ENCODE data around the gene ASCC3. TPM values are rescaled to one million over a fixed set of nuclear protein-coding genes. Genes with fewer than 3 reads are reported as not detected.
"Not testable (repeated sequence)": the region's sequence is repeated elsewhere in the genome, so short reads cannot be mapped to it uniquely, and the experiment has no call there.

ASCC3 gene
- polyA plus RNA-seq, 1 donor = 13.6 TPM

DNA sequence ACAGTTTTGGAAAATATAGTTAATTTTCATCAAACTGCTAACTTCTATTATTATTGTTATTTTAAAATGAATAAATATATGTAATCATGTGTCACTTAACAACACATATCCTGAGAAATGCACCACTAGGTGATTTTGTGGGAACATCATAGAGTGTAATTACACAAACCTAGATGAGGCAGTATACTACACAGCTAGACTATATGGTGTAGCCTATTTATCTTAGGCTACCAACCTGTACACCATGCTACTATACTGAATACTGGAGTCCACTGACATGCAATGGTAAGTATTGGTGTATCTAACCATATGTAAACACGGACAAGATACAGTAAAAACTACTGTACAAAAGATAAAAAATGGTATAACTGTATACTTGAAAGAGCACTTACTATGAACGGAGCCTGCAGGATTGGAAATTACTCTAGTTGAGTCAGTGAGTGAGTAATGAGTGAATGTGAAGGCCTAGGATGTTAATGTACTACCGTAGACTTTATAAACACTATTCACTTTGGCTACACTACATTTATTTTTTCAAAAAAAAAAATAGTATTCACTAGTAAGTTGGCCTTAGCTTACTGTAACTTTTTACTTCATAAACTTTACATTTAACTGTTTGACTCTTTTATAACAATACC lies 72.4 kb downstream of the ASCC3 start:
- DNase-seq (ENCODE audit: low read depth) = no peak

DNA sequence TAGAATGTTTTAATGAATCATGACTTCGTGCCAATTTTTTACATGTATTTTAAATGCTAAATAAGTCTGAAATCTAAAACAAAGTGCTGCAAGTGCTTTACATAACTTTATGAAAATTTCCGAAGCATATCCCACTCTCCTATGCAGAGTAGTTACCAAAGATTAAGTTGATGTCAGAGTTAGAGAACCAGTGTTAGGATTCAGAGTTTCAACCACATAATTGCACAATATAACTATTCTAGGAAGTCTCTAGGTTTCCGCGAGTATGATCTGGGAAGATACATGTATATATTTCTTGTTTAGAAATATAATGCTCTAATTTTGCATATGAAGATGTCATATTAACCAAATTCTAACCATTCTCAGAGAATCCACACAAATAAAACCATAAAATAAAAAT lies 74.8 kb downstream of the ASCC3 start:
- DNase-seq (ENCODE audit: low read depth) = no peak

DNA sequence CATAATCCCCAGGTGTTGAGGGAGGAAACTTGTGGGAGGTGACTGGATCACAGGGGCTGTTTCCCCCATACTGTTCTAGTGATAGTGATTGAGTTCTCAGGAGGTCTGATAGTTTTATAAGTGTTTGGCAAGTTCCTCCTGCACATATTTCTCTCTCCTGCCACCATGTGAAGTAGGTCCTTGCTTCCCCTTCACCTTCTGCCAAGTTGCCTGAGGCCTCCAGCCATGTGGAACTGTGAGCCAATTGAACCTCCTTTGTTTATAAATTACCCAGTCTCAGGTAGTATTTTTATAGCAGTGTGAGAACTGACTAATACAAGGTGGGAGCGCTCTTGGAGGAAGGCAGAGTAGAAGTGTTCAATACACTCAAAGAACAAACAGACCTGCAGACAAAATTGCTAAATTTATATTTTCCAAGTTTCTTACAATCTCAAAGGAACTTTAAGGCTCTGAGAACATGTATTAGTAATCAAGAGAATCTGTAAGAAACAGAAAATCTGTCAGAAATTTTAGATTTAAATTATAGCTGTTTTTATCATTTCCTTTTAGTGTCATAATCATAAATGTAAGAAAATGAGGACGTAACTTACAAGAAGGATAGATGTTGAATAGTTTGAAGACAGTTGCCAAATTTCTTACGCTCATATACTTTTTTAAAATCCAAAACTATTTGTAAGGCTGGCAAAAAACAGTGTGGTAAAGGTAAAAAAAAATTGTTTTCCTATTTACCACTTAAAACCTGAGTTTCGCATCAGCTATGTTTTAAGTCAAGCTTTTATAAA lies 77.7 kb downstream of the ASCC3 start:
- no peak for DNase-seq (ENCODE audit: low read depth)

DNA sequence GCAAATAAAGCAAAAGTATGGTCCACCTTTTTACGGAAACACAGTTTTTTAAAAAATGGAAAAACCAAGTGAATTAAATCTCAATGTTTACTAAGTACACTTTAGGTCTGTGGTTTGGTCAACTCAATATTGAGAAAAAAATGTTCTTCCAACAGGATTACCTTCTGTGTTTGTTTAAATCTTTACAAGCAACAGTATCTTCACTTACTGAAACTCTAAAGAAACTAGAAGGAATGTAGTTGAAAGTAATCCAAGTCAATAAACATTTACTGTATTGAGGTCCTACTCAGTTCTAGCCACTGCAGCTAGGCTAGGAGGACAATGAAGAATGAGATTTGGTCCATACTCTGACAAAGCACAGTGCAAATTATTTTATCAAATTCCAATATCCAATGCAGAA lies 80.1 kb downstream of the ASCC3 start:
- no peak for DNase-seq (ENCODE audit: low read depth)

DNA sequence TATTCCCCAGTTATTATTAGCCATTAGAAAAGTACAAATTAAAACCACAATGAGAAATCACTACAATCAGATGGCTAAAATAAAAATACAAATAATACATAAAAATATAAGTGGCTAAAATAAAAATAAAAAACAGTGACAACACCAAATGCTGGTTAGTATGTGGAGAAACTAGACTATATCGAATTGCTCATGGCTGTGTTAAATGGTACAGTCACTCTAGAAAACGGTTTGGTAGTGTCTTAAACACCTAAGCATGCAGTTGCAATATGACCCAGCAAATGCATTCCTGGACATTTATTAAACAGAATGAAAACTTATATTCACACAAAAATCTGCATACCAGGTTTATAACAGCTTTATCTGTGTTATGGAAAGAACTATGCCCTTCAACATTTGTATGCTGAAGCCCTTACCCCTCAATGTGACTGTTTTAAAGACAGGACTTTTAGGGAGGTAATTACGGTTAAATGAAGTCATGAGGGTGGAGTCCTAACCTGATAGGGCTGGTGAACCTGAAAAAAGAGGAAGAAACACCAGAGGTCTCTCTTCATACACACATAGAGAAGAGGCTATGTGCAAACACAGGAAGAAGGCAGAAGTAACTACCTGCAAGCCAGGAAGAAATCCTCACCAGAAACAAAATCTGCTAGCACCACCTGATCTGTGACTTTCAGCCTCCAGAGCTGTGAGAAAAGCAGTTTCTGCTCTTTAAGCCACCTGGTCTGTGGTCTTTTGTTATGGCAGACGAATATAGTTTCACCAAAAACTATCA lies 84.9 kb downstream of the ASCC3 start:
- DNase-seq (ENCODE audit: low read depth) = no peak

DNA sequence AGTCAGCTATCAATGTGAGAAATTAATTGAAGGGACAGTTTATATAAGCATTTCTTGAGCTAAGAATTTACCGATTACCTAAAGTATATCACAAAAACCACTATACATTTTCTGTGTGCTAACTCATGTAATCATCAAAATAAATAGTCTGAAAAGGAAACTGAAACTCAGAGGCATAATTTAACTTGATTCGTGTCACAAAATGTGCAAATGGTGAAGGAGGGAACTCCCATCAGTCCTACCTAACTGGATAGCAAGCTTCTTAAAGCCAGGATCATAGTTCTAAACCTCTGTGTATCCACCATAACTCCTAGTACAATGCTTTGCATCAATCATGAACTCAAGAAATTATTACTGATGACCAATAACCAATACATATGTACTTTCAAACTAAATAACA lies 91.0 kb downstream of the ASCC3 start:
- DNase-seq (ENCODE audit: low read depth) = no peak

DNA sequence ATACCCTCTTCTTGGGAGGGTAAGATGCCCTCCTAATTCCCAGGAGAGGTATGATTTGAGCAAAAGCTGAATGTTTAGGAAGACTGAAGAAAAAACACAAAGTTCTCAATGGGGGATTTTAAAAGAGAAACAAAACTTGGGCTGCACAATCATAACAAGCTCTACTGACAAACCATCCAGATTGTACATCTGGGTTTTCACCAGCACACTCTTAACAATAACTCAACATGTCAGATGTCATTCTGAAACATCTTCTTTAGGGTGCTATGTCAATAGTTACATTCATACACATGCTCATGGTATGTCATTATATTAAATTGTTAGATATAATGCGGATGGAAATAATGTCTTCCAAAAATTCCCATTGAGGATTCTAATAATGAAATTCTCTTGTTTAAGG lies 95.1 kb downstream of the ASCC3 start:
- no peak for DNase-seq (ENCODE audit: low read depth)

DNA sequence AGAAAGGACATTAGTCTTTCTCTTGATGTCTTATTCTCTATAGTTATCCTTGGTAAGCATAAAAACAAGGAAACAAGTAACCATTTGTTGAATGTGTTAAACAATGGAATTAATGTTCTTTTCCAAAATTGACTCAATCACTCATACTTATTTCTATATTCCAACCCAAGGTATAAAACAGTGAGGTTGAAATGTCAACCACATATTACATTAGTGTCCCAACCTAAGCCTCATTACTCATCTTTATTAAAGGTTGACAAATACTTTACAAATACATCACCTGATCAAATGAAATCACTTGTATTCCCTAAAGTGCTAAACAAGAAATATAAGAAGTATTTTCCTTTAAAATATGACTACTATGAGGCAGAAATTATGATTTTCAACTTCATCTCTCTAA lies 100.5 kb downstream of the ASCC3 start:
- DNase-seq (ENCODE audit: low read depth) = no peak

DNA sequence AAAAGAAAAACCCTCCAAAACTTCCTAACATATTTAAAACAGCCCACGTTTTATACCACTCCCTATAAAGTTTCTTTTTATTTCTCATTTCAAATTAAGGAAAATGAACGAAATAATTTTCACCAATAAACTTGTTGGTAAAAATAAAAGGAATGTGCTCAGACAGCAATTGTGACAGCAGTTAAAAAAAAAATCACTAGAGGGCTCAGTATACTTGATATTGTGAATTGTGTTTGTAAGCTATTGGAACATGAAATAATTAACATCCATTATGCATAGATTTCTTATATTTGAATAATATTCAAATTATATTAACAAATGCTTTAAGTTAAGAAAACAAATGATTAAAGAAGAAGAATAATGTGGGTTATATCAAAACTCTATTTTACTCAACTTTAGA lies 105.5 kb downstream of the ASCC3 start:
- no peak for DNase-seq (ENCODE audit: low read depth)

DNA sequence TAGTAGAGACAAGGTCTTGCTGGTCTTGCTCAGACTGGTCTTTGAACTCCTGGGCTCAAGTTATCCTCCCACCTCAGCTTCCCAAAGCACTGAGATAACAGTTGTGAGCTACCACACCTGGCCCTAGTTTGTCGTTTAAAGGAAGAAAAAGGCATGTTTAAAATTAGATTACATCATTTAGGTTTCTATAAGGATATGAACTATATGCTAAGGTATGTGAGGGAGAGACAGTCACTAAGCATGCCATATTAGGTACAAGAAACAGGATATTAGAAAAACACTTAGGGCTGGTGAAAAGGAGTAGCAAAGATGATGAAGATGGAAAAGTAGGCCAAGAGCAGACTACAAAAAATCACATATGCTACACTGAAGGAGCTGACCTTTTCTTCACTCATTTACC lies 106.4 kb downstream of the ASCC3 start:
- DNase-seq (ENCODE audit: low read depth) = no peak

DNA sequence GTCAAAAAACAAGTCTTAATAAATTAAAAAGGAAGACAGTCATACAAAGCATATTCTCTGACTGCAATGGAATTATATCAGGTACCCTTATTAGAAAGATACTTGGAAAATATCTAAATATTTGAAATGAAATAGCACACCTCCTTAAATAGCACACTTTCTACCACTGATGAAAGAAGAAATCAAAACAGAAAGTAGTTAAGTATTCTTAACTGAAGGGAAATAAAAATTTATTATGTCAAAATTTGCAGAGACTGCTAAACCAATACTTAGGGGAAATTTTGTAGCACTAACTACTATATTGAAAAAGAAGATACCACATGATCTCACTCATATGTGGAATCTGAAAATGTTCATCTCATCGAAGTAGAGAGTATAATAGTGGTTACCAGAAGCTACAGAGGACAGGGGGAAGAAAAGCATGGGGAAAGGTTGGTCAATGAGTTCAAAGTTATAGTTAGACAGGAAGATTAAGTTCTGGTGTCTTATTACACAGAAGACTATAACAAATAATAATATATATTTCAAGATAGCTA lies 112.2 kb downstream of the ASCC3 start:
- DNase-seq (ENCODE audit: low read depth) = no peak

DNA sequence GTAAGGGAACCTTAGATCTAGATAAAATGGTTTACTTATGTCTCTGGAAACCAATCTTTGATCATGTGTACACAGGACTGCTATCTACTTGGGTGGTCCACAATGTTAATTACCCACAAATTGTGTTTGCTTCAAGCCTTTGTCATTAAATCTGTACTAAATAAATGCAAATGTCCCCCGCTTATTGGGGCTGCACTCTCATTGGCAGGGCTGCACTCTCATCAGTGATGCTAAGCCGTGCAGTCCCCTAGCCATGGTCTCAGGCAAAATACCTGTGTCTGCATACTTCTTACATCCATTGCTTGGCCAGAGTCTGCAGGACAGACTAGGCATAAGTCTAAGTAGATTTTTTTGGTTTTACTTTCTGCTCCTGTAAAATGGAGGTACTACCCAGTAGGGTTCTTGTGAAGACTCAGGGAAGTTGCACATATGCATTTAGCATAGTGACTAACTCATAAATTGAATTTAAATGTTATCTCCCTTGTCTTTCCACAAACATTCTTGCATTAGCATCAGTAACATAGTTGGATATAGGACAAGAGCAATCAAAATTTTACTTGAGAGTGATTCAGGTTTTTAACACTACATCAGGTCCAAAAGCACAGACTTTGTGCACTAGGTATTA lies 117.4 kb downstream of the ASCC3 start:
- no peak for DNase-seq (ENCODE audit: low read depth)

DNA sequence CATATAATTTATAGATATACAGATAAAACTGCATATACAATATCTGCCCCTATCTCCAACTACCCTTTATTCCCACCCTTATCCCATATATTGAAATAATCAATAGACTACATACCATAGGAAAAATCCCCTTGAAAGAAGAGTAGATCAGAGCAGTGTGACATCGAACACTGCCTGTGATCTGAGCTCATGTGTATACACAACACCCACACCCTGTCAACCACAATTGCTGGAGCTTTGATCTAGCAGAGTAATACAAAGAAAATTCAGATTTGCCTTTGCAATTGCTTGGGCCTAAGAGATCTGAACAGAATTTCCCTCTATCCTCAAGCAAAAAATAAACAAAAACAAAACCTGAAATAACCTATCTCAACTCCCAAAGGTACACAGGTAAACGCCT lies 119.3 kb downstream of the ASCC3 start:
- no peak for DNase-seq (ENCODE audit: low read depth)

DNA sequence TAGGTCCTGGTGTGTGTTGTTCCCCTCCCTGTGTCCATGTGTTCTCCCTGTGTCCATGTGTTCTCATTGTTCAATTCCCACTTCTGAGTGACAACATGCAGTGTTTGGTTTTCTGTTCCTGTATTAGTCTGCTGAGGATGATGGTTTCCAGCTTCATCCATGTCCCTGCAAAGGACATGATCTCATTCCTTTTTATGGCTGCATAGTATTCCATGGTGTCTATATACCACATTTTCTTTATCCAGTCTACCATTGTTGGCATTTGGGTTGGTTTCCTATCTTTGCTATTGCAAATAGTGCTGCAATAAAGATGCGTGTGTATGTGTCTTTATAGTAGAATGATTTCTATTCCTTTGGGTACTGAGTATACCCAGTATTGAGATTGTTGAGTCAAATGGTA lies 122.7 kb downstream of the ASCC3 start:
- DNase-seq (ENCODE audit: low read depth) = not testable (repeated sequence)

DNA sequence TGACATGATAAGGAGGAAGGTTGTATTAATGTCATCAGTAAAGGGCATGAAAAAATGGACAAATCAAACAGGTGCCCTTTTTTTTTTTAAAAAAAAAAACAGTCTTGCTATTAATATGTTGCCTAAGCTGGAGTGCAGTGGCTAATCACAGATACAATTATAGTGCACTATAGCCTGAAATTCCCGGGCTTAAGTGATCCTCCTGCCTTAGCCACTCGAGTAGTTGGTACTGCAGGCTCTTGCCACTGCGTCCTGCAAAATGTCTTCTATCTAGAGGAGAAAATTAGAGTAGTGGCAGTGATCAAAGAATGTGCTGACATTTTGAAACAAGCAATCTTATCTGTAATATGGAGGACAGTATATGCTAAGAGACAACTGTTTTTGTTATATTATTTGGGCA lies 127.7 kb downstream of the ASCC3 start:
- no peak for DNase-seq (ENCODE audit: low read depth)

DNA sequence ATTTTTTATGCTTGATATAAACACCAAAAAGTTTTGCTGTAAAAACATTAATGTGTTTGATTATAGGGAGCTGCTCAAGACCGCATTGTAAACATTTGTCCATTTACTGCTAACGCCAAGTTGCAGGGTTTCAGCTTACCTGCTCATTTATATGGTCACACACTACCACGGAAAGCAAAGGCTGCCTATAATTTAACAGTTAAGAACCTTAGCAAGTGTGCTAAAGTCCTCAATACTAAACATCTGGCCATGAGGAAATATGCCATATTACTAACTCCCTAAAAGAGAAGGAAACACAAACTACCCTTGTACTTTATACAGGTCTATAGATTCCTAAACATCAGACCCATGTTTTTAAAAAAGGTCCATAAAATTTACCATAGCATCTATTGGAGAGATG lies 129.5 kb downstream of the ASCC3 start:
- DNase-seq (ENCODE audit: low read depth) = no peak

DNA sequence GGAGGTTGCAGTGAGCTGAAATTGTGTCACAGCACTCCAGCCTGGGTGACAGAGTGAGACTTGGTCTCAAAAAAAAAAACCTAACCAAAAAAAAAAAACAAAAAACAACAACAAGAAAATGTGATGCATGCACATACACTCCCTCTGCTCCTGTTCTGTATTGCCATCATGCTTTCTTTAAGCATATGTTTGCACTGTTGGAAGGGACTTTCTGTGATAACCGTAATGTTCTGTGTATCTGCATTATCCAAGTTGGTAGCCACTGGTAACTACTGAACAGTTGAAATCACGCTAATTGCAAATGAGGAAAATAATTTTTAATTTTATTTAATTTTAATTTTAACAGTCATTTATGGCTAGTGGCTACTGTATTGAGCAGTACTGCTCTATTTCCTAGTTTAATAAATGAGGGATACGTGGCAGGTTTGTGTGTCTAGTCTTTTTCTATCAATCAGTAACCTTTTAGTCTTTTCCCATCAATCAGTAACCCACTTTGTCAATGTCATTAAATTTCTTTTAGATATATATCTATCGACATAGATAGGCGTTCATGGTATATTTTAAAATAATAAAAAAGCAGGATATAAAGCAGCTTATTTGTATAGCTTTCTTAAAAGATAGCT lies 135.6 kb downstream of the ASCC3 start:
- DNase-seq (ENCODE audit: low read depth) = no peak

DNA sequence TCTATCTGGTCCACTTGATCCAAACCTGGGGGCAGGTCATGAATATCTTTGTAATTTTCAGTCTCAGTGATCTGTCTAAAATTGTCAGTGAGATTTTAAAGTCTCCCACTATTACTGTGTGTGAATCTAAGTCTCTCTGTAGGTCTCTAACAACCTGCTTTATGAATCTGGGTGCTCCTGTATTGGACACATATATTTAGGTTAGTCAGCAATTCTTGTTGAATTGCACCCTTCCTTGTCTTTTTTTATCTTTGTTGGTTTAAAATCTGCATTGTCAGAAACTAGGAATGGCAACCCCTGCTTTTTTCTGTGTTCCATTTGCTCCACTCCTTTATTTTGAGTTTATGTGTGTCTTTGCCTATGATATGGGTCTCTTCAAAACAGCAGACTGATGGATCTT lies 140.7 kb downstream of the ASCC3 start:
- DNase-seq (ENCODE audit: low read depth) = no peak

DNA sequence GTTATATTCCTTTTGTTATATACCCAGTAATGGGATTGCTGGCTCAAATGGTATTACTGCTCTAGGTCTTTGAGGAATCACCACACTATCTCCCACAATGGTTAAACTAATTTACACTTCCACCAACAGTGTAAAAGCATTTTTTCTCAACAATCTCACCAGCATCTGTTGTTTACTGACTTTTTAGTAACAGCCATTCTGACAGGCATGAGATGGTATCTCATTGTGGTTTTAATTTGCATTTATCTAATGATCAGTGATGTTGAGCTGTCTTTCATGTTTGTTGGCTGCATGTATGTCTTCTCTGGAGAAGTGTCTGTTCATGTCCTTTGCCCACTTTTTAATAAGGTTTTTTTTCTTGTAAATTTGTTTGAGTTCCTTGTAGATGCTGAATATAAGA lies 143.4 kb downstream of the ASCC3 start:
- not testable (repeated sequence) for DNase-seq (ENCODE audit: low read depth)

DNA sequence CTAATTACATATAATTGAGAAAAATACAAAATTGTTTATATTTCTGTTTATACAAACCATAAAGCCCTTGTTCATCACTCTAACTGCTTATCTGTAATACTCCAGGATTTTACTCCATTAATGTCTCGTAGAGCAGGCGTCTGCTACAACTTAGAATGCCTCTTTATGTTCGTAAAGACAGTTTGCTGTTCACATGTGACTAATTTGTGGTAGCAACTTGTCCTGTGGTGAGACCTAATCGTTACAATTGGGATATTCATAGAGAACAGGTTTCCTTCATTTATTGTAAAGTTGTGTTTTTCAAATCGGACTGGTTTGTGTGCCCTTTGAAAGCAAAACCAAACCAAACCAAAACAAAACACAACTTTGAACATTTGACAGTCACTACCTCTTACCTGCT lies 149.7 kb downstream of the ASCC3 start:
- DNase-seq (ENCODE audit: low read depth) = no peak
